Gastroesophageal sphincter (tissue), 4 donors: Measurements from ENCODE around the gene STRBP. TPM values are rescaled to one million over a fixed set of nuclear protein-coding genes. Genes with fewer than 3 reads are reported as not detected.

ENCODE experiments used
- ATAC-seq: fragments of 150-250 bp; one replicate; pipeline ENCODE4 v1.9.1; 2016; ENCODE audit warnings: mild to moderate bottlenecking, moderate library complexity
- H3K27ac ChIP-seq, 4 donors: fragments of 200-600 bp; sonication (generic) in 3 of 4; 1 replicate in 3 of 4; 2 replicates in 1 of 4; pipeline ENCODE4 v1.5.1; 2016 to 2019
- H3K27me3 ChIP-seq: fragments of 200-600 bp; sonication (generic); one replicate; pipeline ENCODE4 v1.5.1; 2019
- H3K36me3 ChIP-seq, 2 donors: fragments of 200-600 bp; sonication (generic); one replicate each; pipeline ENCODE4 v1.5.1; 2019; ENCODE audit warnings: control low read depth in 1 of 2
- H3K4me1 ChIP-seq, 3 donors: fragments of 200-600 bp; sonication (generic); 1 replicate in 2 of 3; 2 replicates in 1 of 3; pipeline ENCODE4 v1.5.1; 2016 to 2019; ENCODE audit warnings: control low read depth in 2 of 3
- H3K4me3 ChIP-seq, 2 donors: fragments of 200-600 bp; sonication (generic); one replicate each; pipeline ENCODE4 v1.5.1; 2019; ENCODE audit warnings: mild to moderate bottlenecking in 1 of 2, moderate library complexity in 1 of 2
- H3K9me3 ChIP-seq, 3 donors: fragments of 200-600 bp; sonication (generic); one replicate each; pipeline ENCODE4 v1.5.1; 2017 to 2019; ENCODE audit warnings: control low read depth in 2 of 3
- CTCF ChIP-seq, 4 experiments: fragments of 200-600 bp in 2 of 4; fragments of 450-650 bp in 2 of 4; sonication (generic) in 1 of 4; IDR thresholded peaks; one replicate each; pipeline ENCODE4 v1.5.1; 2017 to 2019; ENCODE audit warnings: antibody characterized with exemption in 4 of 4, mild to moderate bottlenecking in 2 of 4, moderate library complexity in 2 of 4
- EP300 ChIP-seq: sonication (generic); formaldehyde crosslinking; IDR thresholded peaks from one replicate; pipeline ENCODE4 v1.6.1; 2017; ENCODE audit warnings: antibody characterized with exemption, mild to moderate bottlenecking
- POLR2A ChIP-seq, 2 donors: fragments of 450-650 bp; IDR thresholded peaks; one replicate each; pipeline ENCODE4 v1.6.1; 2017; ENCODE audit warnings: antibody characterized with exemption in 2 of 2, mild to moderate bottlenecking in 2 of 2, moderate library complexity in 1 of 2
- POLR2AphosphoS5 ChIP-seq: sonication (generic); formaldehyde crosslinking; IDR thresholded peaks from one replicate; pipeline ENCODE4 v1.6.1; 2017; ENCODE audit warnings: antibody characterized with exemption
- WGBS, 2 donors: methylation state at CpG; one replicate each; pipeline ENCODE4 v1.1.5; 2018; ENCODE audit warnings: low coverage in 1 of 2; 5-methylcytosine and 5-hydroxymethylcytosine counted together
- total RNA-seq, 4 donors: library from RNA; depleted of rRNA; stranded (reverse); fragments of >200 nt; gene quantifications; one replicate each; pipeline ENCODE4 v1.1.0, GENCODE V29; 2016

Gene STRBP
- total RNA-seq, 4 donors from 2014 or later = 10.4 to 20.6 (median 14.8) TPM

- H3K36me3 ChIP-seq = no peaks in the 10 kb centered on the region
- no peak for TF ChIP-seq POLR2A (IDR thresholded peaks at IDR 0.05)
- no peak for TF ChIP-seq EP300
- no peak for TF ChIP-seq CTCF (IDR thresholded peaks at IDR 0.05)
- no peak for TF ChIP-seq POLR2AphosphoS5
- H3K27me3 ChIP-seq = no peaks in the 10 kb centered on the region
- H3K4me3 ChIP-seq = no peak overlapping the region
- no peak for ATAC-seq
- H3K27ac ChIP-seq = no peak overlapping the region
- H3K4me1 ChIP-seq = no peaks in the 10 kb centered on the region
- H3K9me3 ChIP-seq = no peaks in the 10 kb centered on the region
Observed at GRCh38 chr9:123246534-123246933, 21.9 kb downstream of the STRBP start.

- Histone ChIP-seq H3K27me3 (no peaks in the 10 kb centered on the region), H3K4me3 (no peak overlapping the region), H3K36me3 (no peaks in the 10 kb centered on the region), H3K4me1 (no peaks in the 10 kb centered on the region), H3K27ac (no peak overlapping the region), H3K9me3 (no peaks in the 10 kb centered on the region)
- WGBS, 2 donors = 75 to 92% methylated on average over 1 of the region's 1 CpG
- TF ChIP-seq POLR2AphosphoS5 = no peak
- ATAC-seq = no peak
Observed at GRCh38 chr9:123239726-123240125, 28.7 kb downstream of the STRBP start.

- TF ChIP-seq POLR2A (IDR thresholded peaks at IDR 0.05) = no peak
- no peak for TF ChIP-seq EP300
- WGBS, 2 donors = 75 to 80% methylated on average over 3 of the region's 3 CpGs
Observed at GRCh38 chr9:123238365-123238764, 30.0 kb downstream of the STRBP start.

GRCh38 chr9:123237220-123237619 is 31.2 kb downstream of the STRBP start:
- 86 to 95% methylated on average over 2 of the region's 2 CpGs for WGBS, 2 donors
- no peak for TF ChIP-seq EP300
- TF ChIP-seq POLR2A (IDR thresholded peaks at IDR 0.05) = no peak
- no peak for TF ChIP-seq POLR2AphosphoS5
- TF ChIP-seq CTCF (IDR thresholded peaks at IDR 0.05) = no peak
- Histone ChIP-seq H3K4me1 (no peaks in the 10 kb centered on the region), H3K9me3 (no peaks in the 10 kb centered on the region), H3K27me3 (no peaks in the 10 kb centered on the region), H3K27ac (no peak overlapping the region), H3K36me3 (no peaks in the 10 kb centered on the region), H3K4me3 (no peak overlapping the region)
- no peak for ATAC-seq

More at GRCh38 chr9:123238365-123238764, 30.0 kb downstream of the STRBP start:
- Histone ChIP-seq H3K36me3 (no peaks in the 10 kb centered on the region), H3K27ac (no peak overlapping the region), H3K4me3 (no peak overlapping the region), H3K9me3 (no peaks in the 10 kb centered on the region), H3K4me1 (no peaks in the 10 kb centered on the region), H3K27me3 (no peaks in the 10 kb centered on the region)
- no peak for ATAC-seq

GRCh38 chr9:123235448-123235847 is 32.9 kb downstream of the STRBP start:
- Histone ChIP-seq H3K36me3 (no peaks in the 10 kb centered on the region), H3K4me1 (no peaks in the 10 kb centered on the region), H3K9me3 (no peaks in the 10 kb centered on the region), H3K27ac (no peak overlapping the region), H3K27me3 (no peaks in the 10 kb centered on the region), H3K4me3 (no peak overlapping the region)
- TF ChIP-seq EP300 (no peak), CTCF (IDR thresholded peaks at IDR 0.05) (no peak), POLR2A (IDR thresholded peaks at IDR 0.05) (no peak), POLR2AphosphoS5 (no peak)
- 80 to 100% methylated on average over 1 of the region's 1 CpG for WGBS, 2 donors
- ATAC-seq = no peak

- 94 to 100% methylated on average over 1 to 3 of the region's 3 CpGs for WGBS, 2 donors
- no peaks in the 10 kb centered on the region for H3K9me3 ChIP-seq
- H3K36me3 ChIP-seq = no peaks in the 10 kb centered on the region
- TF ChIP-seq CTCF (IDR thresholded peaks at IDR 0.05) = no peak
- no peak for TF ChIP-seq EP300
- H3K27me3 ChIP-seq = no peaks in the 10 kb centered on the region
- no peak overlapping the region for H3K4me3 ChIP-seq
- no peak for ATAC-seq
- H3K4me1 ChIP-seq = no peaks in the 10 kb centered on the region
- H3K27ac ChIP-seq = no peak overlapping the region
Observed at GRCh38 chr9:123234853-123235252, 33.5 kb downstream of the STRBP start.
